CD14-positive monocyte (primary cell): Measurements from ENCODE around the gene KLHL3. TPM values are rescaled to one million over a fixed set of nuclear protein-coding genes. Genes with fewer than 3 reads are reported as not detected.

ENCODE experiments used
- DNase-seq, 3 donors: peaks; one replicate each; pipeline ENCODE4 v3.0.0-alpha.2; 2011 to 2022
- H2AFZ ChIP-seq: 2 replicates; pipeline ENCODE4 v1.6.0; 2012; ENCODE audit warnings: mild to moderate bottlenecking, low read depth, low read length, inconsistent platforms; ENCODE audit not compliant: insufficient read depth, poor library complexity, severe bottlenecking
- H3K27ac ChIP-seq, 2 donors: 1 replicate in 1 of 2; 2 replicates in 1 of 2; pipeline ENCODE4 v1.5.1; 2012 to 2013; ENCODE audit warnings: low read length in 2 of 2, control low read depth in 1 of 2, inconsistent platforms in 1 of 2, low read depth in 1 of 2, mild to moderate bottlenecking in 1 of 2
- H3K27me3 ChIP-seq, 2 donors: one replicate each; pipeline versions ENCODE4 v1.6.0 to v1.6.1; 2011 to 2013; ENCODE audit warnings: low read length in 2 of 2; ENCODE audit not compliant: control insufficient read depth in 2 of 2, insufficient read depth in 2 of 2
- H3K36me3 ChIP-seq, 2 donors: replicated peaks in 1 of 2; 1 replicate in 1 of 2; 2 replicates in 1 of 2; pipeline versions ENCODE4 v1.5.1 to v1.6.1; 2012 to 2013; ENCODE audit warnings: low read length in 2 of 2, control low read depth in 1 of 2, inconsistent platforms in 1 of 2, mild to moderate bottlenecking in 1 of 2; ENCODE audit not compliant: insufficient read depth in 2 of 2, control insufficient read depth in 1 of 2
- H3K4me1 ChIP-seq, 2 donors: 1 replicate in 1 of 2; 2 replicates in 1 of 2; pipeline versions ENCODE4 v1.5.1 to v1.6.1; 2012 to 2013; ENCODE audit warnings: low read length in 2 of 2, control low read depth in 1 of 2, inconsistent platforms in 1 of 2, mild to moderate bottlenecking in 1 of 2, moderate library complexity in 1 of 2; ENCODE audit not compliant: insufficient read depth in 2 of 2, control insufficient read depth in 1 of 2
- H3K4me2 ChIP-seq: replicated peaks from 2 replicates; pipeline ENCODE3; 2012; ENCODE audit warnings: low read length, moderate library complexity, mild to moderate bottlenecking; ENCODE audit not compliant: poor library complexity, severe bottlenecking; ENCODE audit errors: extremely low read depth
- H3K4me3 ChIP-seq, 3 experiments: fragments of 200-600 bp in 1 of 3; sonication (generic) in 1 of 3; replicated peaks in 1 of 3; 1 replicate in 2 of 3; 2 replicates in 1 of 3; pipeline ENCODE4 v1.5.1; 2011 to 2013; ENCODE audit warnings: low read length in 3 of 3, mild to moderate bottlenecking in 3 of 3, control low read depth in 2 of 3, low read depth in 2 of 3, inconsistent platforms in 1 of 3, moderate library complexity in 1 of 3
- H3K79me2 ChIP-seq: 2 replicates; pipeline ENCODE4 v1.6.0; 2012; ENCODE audit warnings: mild to moderate bottlenecking, control low read depth, inconsistent platforms, low read length, moderate library complexity; ENCODE audit not compliant: insufficient read depth
- H3K9ac ChIP-seq: 2 replicates; pipeline ENCODE4 v1.6.0; 2017; ENCODE audit warnings: low read length, mild to moderate bottlenecking; ENCODE audit not compliant: insufficient read depth, poor library complexity, severe bottlenecking
- H3K9me3 ChIP-seq, 2 donors: replicated peaks in 1 of 2; 1 replicate in 1 of 2; 2 replicates in 1 of 2; pipeline versions ENCODE4 v1.5.1 to v1.6.1; 2012 to 2013; ENCODE audit warnings: low read length in 2 of 2, control low read depth in 1 of 2; ENCODE audit not compliant: control insufficient read depth in 1 of 2, insufficient read depth in 1 of 2
- H4K20me1 ChIP-seq: 2 replicates; pipeline ENCODE4 v1.6.0; 2012; ENCODE audit warnings: mild to moderate bottlenecking, low read length, control low read depth, moderate library complexity; ENCODE audit not compliant: insufficient read depth
- H3K27ac Mint-ChIP-seq, 7 donors: one replicate each; pipeline ENCODE4 v1.8.0; 2020; ENCODE audit warnings: mild to moderate bottlenecking in 7 of 7, mixed read lengths in 7 of 7, moderate library complexity in 6 of 7, inconsistent platforms in 2 of 7
- H3K27me3 Mint-ChIP-seq, 3 donors: one replicate each; pipeline ENCODE4 v1.8.0; 2021 to 2022; ENCODE audit warnings: low read depth in 3 of 3, mild to moderate bottlenecking in 3 of 3, mixed read lengths in 3 of 3, moderate library complexity in 3 of 3, inconsistent platforms in 1 of 3
- H3K36me3 Mint-ChIP-seq, 2 donors: one replicate each; pipeline ENCODE4 v1.8.0; 2020; ENCODE audit warnings: mixed read lengths in 2 of 2, inconsistent platforms in 1 of 2, mild to moderate bottlenecking in 1 of 2
- H3K4me1 Mint-ChIP-seq: one replicate; pipeline ENCODE4 v1.8.0; 2020; ENCODE audit warnings: mild to moderate bottlenecking, mixed read lengths
- H3K4me3 Mint-ChIP-seq, 2 donors: one replicate each; pipeline ENCODE4 v1.8.0; 2020; ENCODE audit warnings: mild to moderate bottlenecking in 2 of 2, mixed read lengths in 2 of 2, moderate library complexity in 1 of 2
- H3K9me3 Mint-ChIP-seq, 7 donors: one replicate each; pipeline ENCODE4 v1.8.0; 2020 to 2022; ENCODE audit warnings: mixed read lengths in 7 of 7, mild to moderate bottlenecking in 6 of 7, moderate library complexity in 6 of 7, inconsistent platforms in 2 of 7
- WGBS: methylation state at CpG from one replicate; pipeline ENCODE4 v1.1.5; 2013; ENCODE audit warnings: missing lambda C conversion rate; ENCODE audit not compliant: insufficient coverage; 5-methylcytosine and 5-hydroxymethylcytosine counted together
- intact Hi-C, 2 donors: fragments of 100-400 bp; cut with micrococcal nuclease; formaldehyde crosslinking; loops; one replicate each; pipeline versions ENCODE4 v1.15.0 to v1.15.1; 2023
- polyA plus RNA-seq, 3 donors: library from polyadenylated mRNA; depleted of rRNA in 1 of 3; unstranded in 2 of 3; stranded (reverse) in 1 of 3; fragments of 300-500 nt in 2 of 3; fragments of >200 nt in 1 of 3; fragmentation: Illumina TruSeq in 2 of 3; gene quantifications; 1 replicate in 2 of 3; 2 replicates in 1 of 3; pipeline ENCODE4 v1.2.3, GENCODE V29; 2012 to 2021
- TF ChIP-seq, protein P1 (sequence below): fragments of 200-600 bp; IDR thresholded peaks from one replicate; pipeline ENCODE4 v1.8.0; 2022; ENCODE audit warnings: antibody characterized with exemption, mild to moderate bottlenecking

KLHL3 gene
- polyA plus RNA-seq, 3 donors: 0.71 TPM; not detected in 2

DNA sequence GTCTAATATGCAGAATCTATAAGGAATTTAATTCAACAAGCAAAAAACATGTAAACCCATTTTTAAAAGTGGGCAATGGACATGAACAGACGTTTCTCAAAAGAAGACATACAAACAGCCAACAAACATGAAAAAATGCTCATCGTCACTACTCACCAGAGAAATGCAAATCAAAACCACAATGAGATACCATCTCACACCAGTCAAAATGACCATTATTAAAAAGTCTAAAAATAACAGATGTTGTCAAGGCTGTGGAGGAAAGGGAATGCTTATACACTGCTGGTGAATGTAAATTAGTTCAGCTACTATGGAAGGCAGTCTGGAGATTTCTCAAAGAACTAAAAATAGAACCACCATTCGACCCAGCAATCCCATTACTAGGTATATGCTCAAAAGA lies 3.1 kb upstream of the KLHL3 start:
- intact Hi-C loops: no loop called here
- Histone ChIP-seq H3K36me3 (no peaks in the 10 kb centered on the region), H3K4me2 (no peak overlapping the region), H2AFZ (no peak overlapping the region), H4K20me1 (no peaks in the 10 kb centered on the region), H3K27me3 (peaks cover 0 to 2% of the 10 kb centered on the region in 2 donors), H3K27ac (no peak overlapping the region), H3K9me3 (no peaks in the 10 kb centered on the region), H3K9ac (no peak overlapping the region), H3K79me2 (no peaks in the 10 kb centered on the region), H3K4me3 (no peak overlapping the region), H3K4me1 (peaks cover 16 to 25% of the 10 kb centered on the region in 2 donors)
- no peaks in the 10 kb centered on the region for H3K36me3 Mint-ChIP-seq
- no peak overlapping the region for H3K27ac Mint-ChIP-seq
- WGBS: 100% methylated on average over 1 of the region's 3 CpGs
- H3K27me3 Mint-ChIP-seq: peaks cover 0 to 10% (median 4%) of the 10 kb centered on the region in 3 donors
- no peak overlapping the region for H3K4me3 Mint-ChIP-seq
- TF ChIP-seq, protein P1, sequence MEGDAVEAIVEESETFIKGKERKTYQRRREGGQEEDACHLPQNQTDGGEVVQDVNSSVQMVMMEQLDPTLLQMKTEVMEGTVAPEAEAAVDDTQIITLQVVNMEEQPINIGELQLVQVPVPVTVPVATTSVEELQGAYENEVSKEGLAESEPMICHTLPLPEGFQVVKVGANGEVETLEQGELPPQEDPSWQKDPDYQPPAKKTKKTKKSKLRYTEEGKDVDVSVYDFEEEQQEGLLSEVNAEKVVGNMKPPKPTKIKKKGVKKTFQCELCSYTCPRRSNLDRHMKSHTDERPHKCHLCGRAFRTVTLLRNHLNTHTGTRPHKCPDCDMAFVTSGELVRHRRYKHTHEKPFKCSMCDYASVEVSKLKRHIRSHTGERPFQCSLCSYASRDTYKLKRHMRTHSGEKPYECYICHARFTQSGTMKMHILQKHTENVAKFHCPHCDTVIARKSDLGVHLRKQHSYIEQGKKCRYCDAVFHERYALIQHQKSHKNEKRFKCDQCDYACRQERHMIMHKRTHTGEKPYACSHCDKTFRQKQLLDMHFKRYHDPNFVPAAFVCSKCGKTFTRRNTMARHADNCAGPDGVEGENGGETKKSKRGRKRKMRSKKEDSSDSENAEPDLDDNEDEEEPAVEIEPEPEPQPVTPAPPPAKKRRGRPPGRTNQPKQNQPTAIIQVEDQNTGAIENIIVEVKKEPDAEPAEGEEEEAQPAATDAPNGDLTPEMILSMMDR: no peak
- peaks cover 3% of the 10 kb centered on the region for H3K4me1 Mint-ChIP-seq
- no peak for DNase-seq
- H3K9me3 Mint-ChIP-seq: peaks cover 0 to 9% (median 2%) of the 10 kb centered on the region in 7 donors

DNA sequence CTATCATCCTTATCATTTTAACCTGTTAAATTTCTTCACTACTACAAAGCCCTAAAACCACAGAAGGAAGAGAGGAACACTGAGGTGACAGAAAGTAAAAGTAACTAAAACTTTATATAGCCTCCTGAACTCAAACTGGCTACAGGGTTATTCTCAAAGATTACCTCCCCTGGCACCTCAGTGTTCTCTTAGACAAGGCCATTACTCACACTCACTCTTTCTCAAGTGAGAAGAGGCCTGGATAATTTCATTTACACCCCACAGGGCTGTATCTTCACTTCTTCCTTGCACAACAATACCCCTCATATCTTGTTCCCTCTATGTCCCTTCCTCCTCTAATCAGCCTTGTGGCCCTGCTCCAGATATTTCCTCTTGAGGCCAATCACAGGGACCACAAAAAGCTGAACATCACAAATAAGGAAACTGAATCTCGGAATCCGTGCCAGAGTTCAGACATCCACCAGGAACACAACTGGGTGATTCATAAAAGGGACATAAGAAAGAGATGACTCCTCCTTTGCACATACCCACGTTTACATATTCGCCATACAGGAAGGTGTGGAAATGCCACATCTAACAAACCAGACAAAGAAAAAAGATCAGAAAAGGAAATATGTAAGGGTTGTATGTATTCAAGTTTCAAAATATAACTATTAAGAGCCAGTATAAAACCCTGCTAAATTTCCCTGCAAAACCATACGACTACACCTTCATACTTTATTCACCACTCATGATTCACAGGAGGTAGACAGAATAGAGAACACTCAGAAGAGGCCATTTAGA lies 1.7 kb upstream of the KLHL3 start:
- no CpG with 5 or more reads among the region's 5 CpGs for WGBS

More for the DNA sequence above, 1.7 kb upstream of the KLHL3 start:
- Histone ChIP-seq H4K20me1 (no peaks in the 10 kb centered on the region), H3K9me3 (no peaks in the 10 kb centered on the region), H3K27ac (no peak overlapping the region), H3K4me3 (no peak overlapping the region), H3K36me3 (no peaks in the 10 kb centered on the region), H3K4me1 (peaks cover 16 to 25% of the 10 kb centered on the region in 2 donors), H3K4me2 (no peak overlapping the region), H3K9ac (no peak overlapping the region), H3K79me2 (no peaks in the 10 kb centered on the region), H3K27me3 (peaks cover 0 to 2% of the 10 kb centered on the region in 2 donors), H2AFZ (no peak overlapping the region)
- no peak overlapping the region for H3K4me3 Mint-ChIP-seq
- no peaks in the 10 kb centered on the region for H3K36me3 Mint-ChIP-seq
- TF ChIP-seq, protein P1: no peak
- intact Hi-C loops: no loop called here
- DNase-seq: peak; percentile 49 to 80 (median 69)
- H3K9me3 Mint-ChIP-seq: peaks cover 0 to 9% (median 2%) of the 10 kb centered on the region in 7 donors
- H3K27me3 Mint-ChIP-seq: peaks cover 0 to 10% (median 4%) of the 10 kb centered on the region in 3 donors
- peak overlapping the region in 2 of 7 donors; percentile 20 to 41 for H3K27ac Mint-ChIP-seq
- peaks cover 3% of the 10 kb centered on the region for H3K4me1 Mint-ChIP-seq
